ENCODE data around the gene EPSTI1.

DNA sequence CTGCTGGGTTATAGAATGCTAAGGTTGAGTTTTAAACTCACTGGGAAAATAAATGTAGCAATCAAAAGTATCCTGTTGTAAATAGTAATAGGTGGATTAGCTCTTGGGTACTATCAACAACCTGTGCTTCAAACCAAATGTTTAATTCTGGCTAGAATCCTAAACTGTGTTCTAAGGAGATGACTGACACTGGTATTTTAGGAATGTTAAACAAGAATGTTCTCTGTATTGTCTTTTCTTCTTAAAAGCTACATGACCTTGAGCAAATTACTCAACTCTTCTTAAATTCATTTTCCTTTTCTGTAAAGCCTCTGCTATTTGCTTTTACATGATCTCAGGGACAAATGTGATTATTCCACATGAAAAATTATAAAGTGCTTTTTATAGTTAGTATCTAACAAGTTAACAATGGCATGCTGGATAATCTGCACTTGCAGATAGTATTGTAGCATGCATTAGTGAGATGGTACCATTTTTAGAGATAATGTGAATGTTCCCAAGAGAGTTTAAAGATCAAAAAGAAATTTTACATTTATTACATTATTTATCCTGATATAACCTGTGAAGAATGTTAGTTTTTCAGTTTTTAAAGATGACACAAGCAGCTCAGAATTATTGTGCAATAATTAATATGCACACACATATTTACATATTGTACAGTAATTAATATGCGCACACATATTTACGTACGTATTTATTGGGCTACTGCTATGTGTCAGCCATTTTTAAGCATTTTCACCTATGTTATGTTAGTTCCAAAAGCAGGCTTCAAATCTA lies 13.6 kb upstream of the EPSTI1 start:
- TF ChIP-seq, protein P1, sequence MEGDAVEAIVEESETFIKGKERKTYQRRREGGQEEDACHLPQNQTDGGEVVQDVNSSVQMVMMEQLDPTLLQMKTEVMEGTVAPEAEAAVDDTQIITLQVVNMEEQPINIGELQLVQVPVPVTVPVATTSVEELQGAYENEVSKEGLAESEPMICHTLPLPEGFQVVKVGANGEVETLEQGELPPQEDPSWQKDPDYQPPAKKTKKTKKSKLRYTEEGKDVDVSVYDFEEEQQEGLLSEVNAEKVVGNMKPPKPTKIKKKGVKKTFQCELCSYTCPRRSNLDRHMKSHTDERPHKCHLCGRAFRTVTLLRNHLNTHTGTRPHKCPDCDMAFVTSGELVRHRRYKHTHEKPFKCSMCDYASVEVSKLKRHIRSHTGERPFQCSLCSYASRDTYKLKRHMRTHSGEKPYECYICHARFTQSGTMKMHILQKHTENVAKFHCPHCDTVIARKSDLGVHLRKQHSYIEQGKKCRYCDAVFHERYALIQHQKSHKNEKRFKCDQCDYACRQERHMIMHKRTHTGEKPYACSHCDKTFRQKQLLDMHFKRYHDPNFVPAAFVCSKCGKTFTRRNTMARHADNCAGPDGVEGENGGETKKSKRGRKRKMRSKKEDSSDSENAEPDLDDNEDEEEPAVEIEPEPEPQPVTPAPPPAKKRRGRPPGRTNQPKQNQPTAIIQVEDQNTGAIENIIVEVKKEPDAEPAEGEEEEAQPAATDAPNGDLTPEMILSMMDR (IDR thresholded peaks at IDR 0.05; ENCODE audit: low read length), result no peak
- no peak for TF ChIP-seq EZH2 (IDR thresholded peaks at IDR 0.05; ENCODE audit: borderline replicate concordance, low read length)
